Heart right ventricle (tissue), 16 donors: Measurements from ENCODE around the gene LAMB2. TPM values are rescaled to one million over a fixed set of nuclear protein-coding genes. Genes with fewer than 3 reads are reported as not detected.
A peak's percentile ranks its signal among the peaks of the same experiment; 100 is the strongest.

Experiments used
- ATAC-seq, 8 donors: fragments of 200-7000 bp; cut with Tn5 transposase; one replicate each; pipeline ENCODE4 v1.9.1; 2020; ENCODE audit warnings: mild to moderate bottlenecking in 8 of 8, moderate library complexity in 8 of 8, moderate number of reproducible peaks in 1 of 8
- DNase-seq, 2 donors: peaks; one replicate each; pipeline ENCODE4 v3.0.0-alpha.2; 2020
- H3K27ac ChIP-seq, 10 donors: fragments of 200-600 bp; sonication (generic) in 2 of 10; one replicate each; pipeline versions ENCODE4 v1.5.0 to v1.8.0; 2020 to 2022; ENCODE audit warnings: mild to moderate bottlenecking in 3 of 10
- H3K27me3 ChIP-seq, 7 donors: fragments of 200-600 bp; one replicate each; pipeline ENCODE4 v1.8.0; 2021 to 2022; ENCODE audit warnings: mild to moderate bottlenecking in 2 of 7
- H3K36me3 ChIP-seq, 9 donors: fragments of 200-600 bp; sonication (generic) in 1 of 9; one replicate each; pipeline versions ENCODE4 v1.5.0 to v1.8.0; 2020 to 2022; ENCODE audit warnings: mild to moderate bottlenecking in 2 of 9
- H3K4me1 ChIP-seq, 9 donors: fragments of 200-600 bp; sonication (generic) in 1 of 9; one replicate each; pipeline versions ENCODE4 v1.5.0 to v1.8.0; 2020 to 2022; ENCODE audit warnings: mild to moderate bottlenecking in 4 of 9
- H3K4me3 ChIP-seq, 10 donors: fragments of 200-600 bp; sonication (generic) in 2 of 10; one replicate each; pipeline versions ENCODE4 v1.5.0 to v1.8.0; 2020 to 2022; ENCODE audit warnings: mild to moderate bottlenecking in 7 of 10, moderate library complexity in 2 of 10
- H3K9me3 ChIP-seq, 11 donors: fragments of 200-600 bp in 10 of 11; sonication (generic) in 2 of 11; one replicate each; pipeline versions ENCODE4 v1.5.0 to v1.8.0; 2013 to 2022; ENCODE audit warnings: mild to moderate bottlenecking in 2 of 11, control low read depth in 1 of 11, moderate library complexity in 1 of 11
- WGBS, 2 donors: extraction: QIAGEN DNeasy Blood & Tissue Kit; methylation state at CpG; one replicate each; pipeline ENCODE4 v1.1.7; 2013; ENCODE audit warnings: inconsistent platforms in 1 of 2; 5-methylcytosine and 5-hydroxymethylcytosine counted together
- intact Hi-C, 10 donors: fragments of 100-400 bp; cut with DNase I; formaldehyde crosslinking; loops; one replicate each; pipeline versions ENCODE4 v1.11.1 to v1.14.2; 2022
- polyA plus RNA-seq, 2 donors: library from polyadenylated mRNA; stranded (reverse); fragments of 200-250 nt; gene quantifications; one replicate each; pipeline ENCODE4 v1.2.3, GENCODE V29; 2013
- total RNA-seq, 10 donors: library from RNA; stranded (reverse); fragmentation: NEBNext Ultra II Directional in 3 of 10; extraction: Animal tissue kit (Norgen Biotek cat#: 25700) in 3 of 10; gene quantifications; one replicate each; pipeline versions ENCODE4 v1.2.1 to v1.2.4, GENCODE V29; 2021 to 2023
- TF ChIP-seq, protein P1 (sequence below), 9 donors: fragments of 200-600 bp; sonication (generic) in 2 of 9; IDR thresholded peaks; one replicate each; pipeline versions ENCODE4 v1.5.0 to v1.8.0; 2021 to 2022; ENCODE audit warnings: antibody characterized with exemption in 9 of 9, mild to moderate bottlenecking in 5 of 9, moderate library complexity in 1 of 9
- donor health status: Arrhythmogenic right ventricular cardiomyopathy.
- donor health status: ischemic (EF 13 %, LVEDD 7.1; RV severe dilation, severe dysfunction).
- donor health status: healthy with polysubstance abuse.
- donor health status: DM: no; HTN: yes; CAD: no.
- donor health status: DM: no; HTN: no; CAD: no.
- donor health status: ischemic (EF 25% LVEDD 6.9; RV normal size, moderate dysfunction).
- donor health status: ischemic (EF 25% LVEDD 5.7; RV mildly dilated, moderate dysfunction).
- donor health status: healthy.
- donor health status: DM: yes; HTN: yes; CAD: no.
- donor health status: Ischemic cardiomyopathy.
- donor health status: ischemic (EF 35%, LVEDD 5.7; RV mildly dilated, moderate dysfunction).
- donor health status: nonischemic (EF 11% LVEDD 7.7; RV severe dilation, severe dysfunction).
- donor health status: DM: yes; HTN: yes; CAD: no.
- donor health status: PGD.
- donor health status: ischemic (EF 29% LVEDD 5.4; RV normal size, mild dysfunction).
- donor health status: nonischemic (EF 23%, LVEDD 6.1; RV moderate dilation, normal function).

The LAMB2 gene
- total and polyA plus RNA-seq, 12 donors = 423 to 1,204 (median 776) TPM

- Histone ChIP-seq H3K4me3 (no peak overlapping the region), H3K4me1 (peaks cover 13 to 24% (median 21%) of the 10 kb centered on the region in 9 donors), H3K36me3 (peaks cover 4 to 84% (median 68%) of the 10 kb centered on the region in 9 donors), H3K27ac (no peak overlapping the region), H3K9me3 (no peaks in the 10 kb centered on the region), H3K27me3 (no peaks in the 10 kb centered on the region)
- intact Hi-C loops = no loop called here
- WGBS, 2 donors = 91 to 93% methylated on average over 17 of the region's 17 CpGs
- TF ChIP-seq, protein P1, sequence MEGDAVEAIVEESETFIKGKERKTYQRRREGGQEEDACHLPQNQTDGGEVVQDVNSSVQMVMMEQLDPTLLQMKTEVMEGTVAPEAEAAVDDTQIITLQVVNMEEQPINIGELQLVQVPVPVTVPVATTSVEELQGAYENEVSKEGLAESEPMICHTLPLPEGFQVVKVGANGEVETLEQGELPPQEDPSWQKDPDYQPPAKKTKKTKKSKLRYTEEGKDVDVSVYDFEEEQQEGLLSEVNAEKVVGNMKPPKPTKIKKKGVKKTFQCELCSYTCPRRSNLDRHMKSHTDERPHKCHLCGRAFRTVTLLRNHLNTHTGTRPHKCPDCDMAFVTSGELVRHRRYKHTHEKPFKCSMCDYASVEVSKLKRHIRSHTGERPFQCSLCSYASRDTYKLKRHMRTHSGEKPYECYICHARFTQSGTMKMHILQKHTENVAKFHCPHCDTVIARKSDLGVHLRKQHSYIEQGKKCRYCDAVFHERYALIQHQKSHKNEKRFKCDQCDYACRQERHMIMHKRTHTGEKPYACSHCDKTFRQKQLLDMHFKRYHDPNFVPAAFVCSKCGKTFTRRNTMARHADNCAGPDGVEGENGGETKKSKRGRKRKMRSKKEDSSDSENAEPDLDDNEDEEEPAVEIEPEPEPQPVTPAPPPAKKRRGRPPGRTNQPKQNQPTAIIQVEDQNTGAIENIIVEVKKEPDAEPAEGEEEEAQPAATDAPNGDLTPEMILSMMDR (IDR thresholded peaks at IDR 0.05) = no peak
- no peak for ATAC-seq
- DNase-seq = no peak
These were observed 9.8 kb downstream of the LAMB2 start for GRCh38 chr3:49122886-49123545.

- peaks cover 13 to 27% (median 22%) of the 10 kb centered on the region in 9 donors for H3K4me1 ChIP-seq
- no peak for DNase-seq
- intact Hi-C loops = no loop called here
- H3K27ac ChIP-seq = no peak overlapping the region
- TF ChIP-seq, protein P1 (IDR thresholded peaks at IDR 0.05) = no peak
- H3K9me3 ChIP-seq = no peaks in the 10 kb centered on the region
- no peak for ATAC-seq
- no peaks in the 10 kb centered on the region for H3K27me3 ChIP-seq
- peaks cover 4 to 84% (median 72%) of the 10 kb centered on the region in 9 donors for H3K36me3 ChIP-seq
- no peak overlapping the region for H3K4me3 ChIP-seq
- WGBS, 2 donors = 82 to 83% methylated on average over 7 of the region's 7 CpGs
These were observed 10.4 kb downstream of the LAMB2 start for GRCh38 chr3:49122451-49122850.

- Histone ChIP-seq H3K36me3 (peaks cover 4 to 84% (median 75%) of the 10 kb centered on the region in 9 donors), H3K27ac (peak overlapping the region in 1 of 10 donors; percentile 100), H3K4me1 (peaks cover 13 to 29% (median 22%) of the 10 kb centered on the region in 9 donors), H3K9me3 (no peaks in the 10 kb centered on the region), H3K27me3 (no peaks in the 10 kb centered on the region), H3K4me3 (no peak overlapping the region)
- no peak for DNase-seq
- intact Hi-C loops = no loop called here
- TF ChIP-seq, protein P1 (IDR thresholded peaks at IDR 0.05) = no peak
- no peak for ATAC-seq
- 92 to 94% methylated on average over 12 of the region's 12 CpGs for WGBS, 2 donors
These were observed 10.8 kb downstream of the LAMB2 start for GRCh38 chr3:49122022-49122421.

- DNase-seq = no peak
- Histone ChIP-seq H3K36me3 (peaks cover 4 to 84% (median 75%) of the 10 kb centered on the region in 9 donors), H3K4me1 (peaks cover 13 to 29% (median 22%) of the 10 kb centered on the region in 9 donors), H3K9me3 (no peaks in the 10 kb centered on the region), H3K4me3 (peak overlapping the region in 9 of 10 donors; percentile 74 to 100 (median 94)), H3K27ac (peak overlapping the region; percentile 90 to 100 (median 98)), H3K27me3 (no peaks in the 10 kb centered on the region)
- ATAC-seq = peak in 1 of 8 donors; percentile 0
- 75 to 77% methylated on average over 17 of the region's 17 CpGs for WGBS, 2 donors
- intact Hi-C loops = no loop called here
- TF ChIP-seq, protein P1 (IDR thresholded peaks at IDR 0.05) = no peak
These were observed 11.6 kb downstream of the LAMB2 start for GRCh38 chr3:49121132-49121736.
